Natural killer cell (primary cell): ENCODE measurements around the gene DMPK. TPM values are rescaled to one million over a fixed set of nuclear protein-coding genes. Genes with fewer than 3 reads are reported as not detected.

Experiments
- ATAC-seq, 3 donors: fragments of 150-1000 bp in 2 of 3; fragments of 200-7000 bp in 1 of 3; cut with Tn5 transposase; 1 replicate in 1 of 3; 2 replicates in 2 of 3; pipeline ENCODE4 v1.10.0; 2021; ENCODE audit warnings: mild to moderate bottlenecking in 2 of 3, moderate library complexity in 2 of 3
- DNase-seq, 2 donors: peaks; one replicate each; pipeline versions ENCODE4 v3.0.0 to v3.0.0-alpha.2; 2013 to 2021; ENCODE audit warnings: mixed read lengths in 1 of 2
- H3K27ac ChIP-seq: one replicate; pipeline ENCODE4 v1.5.1; 2013; ENCODE audit warnings: mild to moderate bottlenecking, low read length
- H3K27me3 ChIP-seq: one replicate; pipeline ENCODE4 v1.6.1; 2013; ENCODE audit warnings: low read length; ENCODE audit not compliant: control insufficient read depth, insufficient read depth
- H3K36me3 ChIP-seq: one replicate; pipeline ENCODE4 v1.6.1; 2013; ENCODE audit warnings: low read length; ENCODE audit not compliant: control insufficient read depth, insufficient read depth
- H3K4me1 ChIP-seq: one replicate; pipeline ENCODE4 v1.6.1; 2013; ENCODE audit warnings: low read length; ENCODE audit not compliant: control insufficient read depth, insufficient read depth
- H3K4me3 ChIP-seq: one replicate; pipeline ENCODE4 v1.5.1; 2013; ENCODE audit warnings: low read length
- H3K9me3 ChIP-seq: one replicate; pipeline ENCODE4 v1.6.1; 2013; ENCODE audit warnings: low read length; ENCODE audit not compliant: control insufficient read depth, insufficient read depth
- H3K27ac Mint-ChIP-seq, 2 donors: one replicate each; pipeline ENCODE4 v1.8.0; 2022; ENCODE audit warnings: mild to moderate bottlenecking in 2 of 2, mixed read lengths in 2 of 2, moderate library complexity in 1 of 2
- H3K27me3 Mint-ChIP-seq, 2 donors: one replicate each; pipeline ENCODE4 v1.8.0; 2022; ENCODE audit warnings: low read depth in 2 of 2, mixed read lengths in 2 of 2
- H3K36me3 Mint-ChIP-seq: one replicate; pipeline ENCODE4 v1.8.0; 2022; ENCODE audit warnings: mixed read lengths
- H3K4me1 Mint-ChIP-seq, 2 donors: one replicate each; pipeline ENCODE4 v1.8.0; 2022; ENCODE audit warnings: mixed read lengths in 2 of 2
- H3K4me3 Mint-ChIP-seq: one replicate; pipeline ENCODE4 v1.8.0; 2022; ENCODE audit warnings: mild to moderate bottlenecking, moderate library complexity, mixed read lengths
- H3K9me3 Mint-ChIP-seq, 2 donors: one replicate each; pipeline ENCODE4 v1.8.0; 2022; ENCODE audit warnings: mixed read lengths in 2 of 2
- WGBS: methylation state at CpG from one replicate; pipeline ENCODE4 v1.1.7; 2013; ENCODE audit warnings: missing lambda C conversion rate; ENCODE audit not compliant: insufficient coverage; 5-methylcytosine and 5-hydroxymethylcytosine counted together
- intact Hi-C: fragments of 100-400 bp; cut with micrococcal nuclease; formaldehyde crosslinking; loops from one replicate; pipeline ENCODE4 v1.14.2; 2022
- total RNA-seq, 4 donors: library from RNA; stranded (reverse); fragments of 120-200 nt in 1 of 4; gene quantifications; one replicate each; pipeline versions ENCODE4 v1.2.3 to v1.2.4, GENCODE V29; 2013 to 2022
- TF ChIP-seq, protein P1 (sequence below): fragments of 200-600 bp; IDR thresholded peaks from one replicate; pipeline ENCODE4 v1.8.0; 2022; ENCODE audit warnings: antibody characterized with exemption

DMPK gene
- total RNA-seq, 3 donors from 2014 or later (not counting 1 experiment from before 2014, with no cell fraction given), result 48.1 to 67.5 (median 49.8) TPM

DNA sequence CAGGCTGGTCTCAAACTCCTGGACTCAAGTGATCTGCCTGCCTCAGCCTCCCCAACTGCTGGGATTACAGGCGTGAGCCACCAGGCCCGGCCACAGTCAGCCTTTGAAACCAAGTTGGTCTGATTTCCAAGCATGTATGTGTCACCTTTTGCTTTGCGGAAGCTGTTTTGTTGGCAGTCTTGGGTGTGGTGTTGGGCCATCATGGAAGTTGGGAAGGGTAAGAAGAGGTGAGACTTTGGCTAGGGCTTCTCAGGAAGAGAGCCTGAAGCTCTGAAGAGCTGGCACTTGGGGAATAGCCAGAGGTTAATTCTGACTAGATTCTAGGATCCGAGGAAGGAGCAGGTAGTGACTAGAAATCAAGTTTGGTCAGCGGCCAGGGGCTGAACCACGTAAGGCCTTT lies 30.0 kb upstream of the DMPK start:
- WGBS, result 90% methylated on average over 6 of the region's 6 CpGs
- peaks cover 6% of the 10 kb centered on the region for H3K27me3 ChIP-seq
- H3K9me3 Mint-ChIP-seq, result no peaks in the 10 kb centered on the region

DNA sequence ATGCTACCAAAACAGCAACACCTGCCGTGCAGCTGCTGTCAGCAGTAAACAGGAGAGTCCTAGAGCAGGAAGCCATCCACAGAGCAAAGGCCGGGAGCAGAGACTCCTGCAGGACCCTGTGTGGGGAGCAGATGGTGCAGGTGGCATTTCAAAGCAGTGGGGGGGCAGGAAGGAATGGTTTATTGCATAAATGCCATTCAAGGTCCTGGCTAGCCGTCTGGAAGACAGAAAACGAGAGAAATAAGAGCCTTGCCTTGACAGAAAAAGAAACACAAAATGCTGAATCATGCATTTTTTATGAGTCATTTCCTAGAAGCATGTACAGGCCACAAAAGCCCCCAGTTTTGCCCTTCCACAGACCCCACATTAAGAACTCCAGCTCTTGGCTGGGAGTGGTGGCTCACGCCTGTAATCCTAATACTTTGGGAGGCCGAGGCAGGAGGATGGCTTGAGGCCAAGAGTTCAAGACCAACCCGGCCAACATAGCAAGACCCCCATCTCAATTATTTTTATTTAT lies 27.4 kb upstream of the DMPK start:
- Histone ChIP-seq H3K27ac (no peak overlapping the region), H3K9me3 (no peaks in the 10 kb centered on the region), H3K36me3 (no peaks in the 10 kb centered on the region), H3K27me3 (peaks cover 4% of the 10 kb centered on the region), H3K4me3 (no peak overlapping the region), H3K4me1 (peaks cover 6% of the 10 kb centered on the region)
- no peaks in the 10 kb centered on the region for H3K9me3 Mint-ChIP-seq
- no peaks in the 10 kb centered on the region for H3K36me3 Mint-ChIP-seq
- no peak for DNase-seq
- H3K4me3 Mint-ChIP-seq, result no peak overlapping the region
- H3K27me3 Mint-ChIP-seq, result peaks cover 0 to 7% of the 10 kb centered on the region in 2 donors
- no peak overlapping the region for H3K27ac Mint-ChIP-seq
- intact Hi-C loops, result no loop called here
- ATAC-seq, result no peak
- TF ChIP-seq, protein P1, sequence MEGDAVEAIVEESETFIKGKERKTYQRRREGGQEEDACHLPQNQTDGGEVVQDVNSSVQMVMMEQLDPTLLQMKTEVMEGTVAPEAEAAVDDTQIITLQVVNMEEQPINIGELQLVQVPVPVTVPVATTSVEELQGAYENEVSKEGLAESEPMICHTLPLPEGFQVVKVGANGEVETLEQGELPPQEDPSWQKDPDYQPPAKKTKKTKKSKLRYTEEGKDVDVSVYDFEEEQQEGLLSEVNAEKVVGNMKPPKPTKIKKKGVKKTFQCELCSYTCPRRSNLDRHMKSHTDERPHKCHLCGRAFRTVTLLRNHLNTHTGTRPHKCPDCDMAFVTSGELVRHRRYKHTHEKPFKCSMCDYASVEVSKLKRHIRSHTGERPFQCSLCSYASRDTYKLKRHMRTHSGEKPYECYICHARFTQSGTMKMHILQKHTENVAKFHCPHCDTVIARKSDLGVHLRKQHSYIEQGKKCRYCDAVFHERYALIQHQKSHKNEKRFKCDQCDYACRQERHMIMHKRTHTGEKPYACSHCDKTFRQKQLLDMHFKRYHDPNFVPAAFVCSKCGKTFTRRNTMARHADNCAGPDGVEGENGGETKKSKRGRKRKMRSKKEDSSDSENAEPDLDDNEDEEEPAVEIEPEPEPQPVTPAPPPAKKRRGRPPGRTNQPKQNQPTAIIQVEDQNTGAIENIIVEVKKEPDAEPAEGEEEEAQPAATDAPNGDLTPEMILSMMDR, result no peak
- 5% methylated on average over 5 of the region's 7 CpGs for WGBS
- H3K4me1 Mint-ChIP-seq, result peaks cover 0 to 4% of the 10 kb centered on the region in 2 donors

More for the DNA sequence above, 30.0 kb upstream of the DMPK start:
- no peaks in the 10 kb centered on the region for H3K36me3 ChIP-seq
- no peaks in the 10 kb centered on the region for H3K9me3 ChIP-seq
- intact Hi-C loops, result no loop called here
- no peak for DNase-seq
- H3K27ac Mint-ChIP-seq, result no peak overlapping the region
- H3K4me3 ChIP-seq, result no peak overlapping the region
- peaks cover 0 to 14% of the 10 kb centered on the region in 2 donors for H3K4me1 Mint-ChIP-seq
- no peak overlapping the region for H3K4me3 Mint-ChIP-seq
- TF ChIP-seq, protein P1, result no peak
- no peaks in the 10 kb centered on the region for H3K36me3 Mint-ChIP-seq
- H3K4me1 ChIP-seq, result peaks cover 28% of the 10 kb centered on the region
- peaks cover 0 to 7% of the 10 kb centered on the region in 2 donors for H3K27me3 Mint-ChIP-seq
- no peak overlapping the region for H3K27ac ChIP-seq
- ATAC-seq, result no peak

DNA sequence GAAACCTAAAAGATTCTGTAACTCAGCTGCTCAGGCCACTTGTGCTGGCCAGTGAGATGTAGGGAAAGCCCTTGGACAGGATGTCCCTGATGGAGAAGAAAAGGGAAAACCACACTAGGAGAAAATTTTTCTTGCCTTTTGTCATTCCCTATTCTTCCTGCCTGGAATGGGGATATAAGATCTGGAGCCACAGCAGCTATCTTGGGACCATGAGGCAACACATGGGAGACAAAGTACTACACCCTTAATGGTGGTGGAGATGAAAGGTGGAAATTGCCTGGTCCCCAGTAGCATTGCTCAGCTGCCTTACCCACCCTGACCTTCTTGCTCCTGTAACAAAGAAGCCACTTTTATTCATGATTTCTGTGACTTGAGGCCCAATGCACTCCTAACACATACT lies 23.4 kb upstream of the DMPK start:
- peaks cover 0 to 6% of the 10 kb centered on the region in 2 donors for H3K27me3 Mint-ChIP-seq
- peaks cover 0 to 4% of the 10 kb centered on the region in 2 donors for H3K4me1 Mint-ChIP-seq
- peaks cover 4% of the 10 kb centered on the region for H3K4me1 ChIP-seq
- TF ChIP-seq, protein P1, result no peak
- no peak overlapping the region for H3K27ac Mint-ChIP-seq
- intact Hi-C loops, result no loop called here
- no peaks in the 10 kb centered on the region for H3K36me3 ChIP-seq
- H3K4me3 ChIP-seq, result no peak overlapping the region
- ATAC-seq (no peak), DNase-seq (no peak)
- H3K9me3 Mint-ChIP-seq, result no peaks in the 10 kb centered on the region
- H3K4me3 Mint-ChIP-seq, result no peak overlapping the region
- H3K36me3 Mint-ChIP-seq, result no peaks in the 10 kb centered on the region
- H3K9me3 ChIP-seq, result no peaks in the 10 kb centered on the region
- no peak overlapping the region for H3K27ac ChIP-seq
- H3K27me3 ChIP-seq, result no peaks in the 10 kb centered on the region

DNA sequence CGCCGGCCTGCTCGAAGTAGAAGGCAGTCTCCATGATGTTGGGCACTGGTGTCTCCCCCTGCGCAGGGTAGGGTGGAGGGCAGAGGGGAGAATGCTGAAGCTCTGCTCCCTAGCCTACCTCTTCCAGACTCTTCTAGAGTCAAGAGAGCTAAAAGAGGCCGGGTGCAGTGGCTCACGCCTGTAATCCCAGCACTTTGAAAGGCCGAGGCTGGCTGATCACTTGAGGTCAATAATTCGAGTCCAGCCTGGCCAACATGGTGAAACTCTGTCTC lies 22.6 kb upstream of the DMPK start:
- no peaks in the 10 kb centered on the region for H3K9me3 Mint-ChIP-seq
- H3K27me3 Mint-ChIP-seq, result peaks cover 0 to 6% of the 10 kb centered on the region in 2 donors
- no peak for ATAC-seq
- H3K27ac Mint-ChIP-seq, result no peak overlapping the region
- Histone ChIP-seq H3K36me3 (no peaks in the 10 kb centered on the region), H3K4me1 (peaks cover 4% of the 10 kb centered on the region), H3K9me3 (no peaks in the 10 kb centered on the region), H3K27me3 (no peaks in the 10 kb centered on the region), H3K4me3 (no peak overlapping the region), H3K27ac (no peak overlapping the region)
- H3K36me3 Mint-ChIP-seq, result no peaks in the 10 kb centered on the region
- H3K4me3 Mint-ChIP-seq, result no peak overlapping the region
- H3K4me1 Mint-ChIP-seq, result peaks cover 0 to 4% of the 10 kb centered on the region in 2 donors
- 88% methylated on average over 7 of the region's 8 CpGs for WGBS
- TF ChIP-seq, protein P1, result no peak
- intact Hi-C loops, result no loop called here
- no peak for DNase-seq
